ENCODE data around the gene ACBD7. TPM values are rescaled to one million over a fixed set of nuclear protein-coding genes. Genes with fewer than 3 reads are reported as not detected.

Gene ACBD7
- total RNA-seq (2022), result 0.54 and 0.63 TPM in 2 replicates
- percentile 21 among the genes with signal in this experiment for Bru-seq, nascent RNA
- percentile 29 among the genes with signal in this experiment for BruChase-seq, experiment 1, labeled RNA remaining after a 6-hour chase
- percentile 22 among the genes with signal in this experiment for BruChase-seq, experiment 2, labeled RNA remaining after a 2-hour chase
- long read RNA-seq, result 0 reads

- intact Hi-C loops (cut with micrococcal nuclease), result no loop called here
- no peaks in the 10 kb centered on the region for H3K36me3 Mint-ChIP-seq (ENCODE audit: insufficient read depth, unreplicated experiment)
- peak within 1 kb of the TSS; percentile 69 for H3K4me3 Mint-ChIP-seq (ENCODE audit: unreplicated experiment)
- BruUV-seq (replicated peaks), result no TSS peak
- H3K27ac Mint-ChIP-seq (ENCODE audit: low read depth, unreplicated experiment), result no peak within 1 kb of the TSS
- no peaks in the 10 kb centered on the region for H3K9me3 Mint-ChIP-seq (ENCODE audit: unreplicated experiment)
- peaks cover 7% of the 10 kb centered on the region for H3K4me1 Mint-ChIP-seq (ENCODE audit: insufficient read depth, unreplicated experiment)
- DNase-seq (ENCODE audit: unreplicated experiment), result peak; percentile 76
- ChIA-PET CTCF (no interaction called here), POLR2A (no interaction called here)
- no peaks in the 10 kb centered on the region for H3K27me3 Mint-ChIP-seq (ENCODE audit: insufficient read depth, unreplicated experiment)
- TF ChIP-seq CTCF (IDR thresholded peaks at IDR 0.05; ENCODE audit: unreplicated experiment), result peak; percentile 8
Observed at GRCh38 chr10:15088428-15089261, at the start of gene ACBD7. Gene ACBD7, minus strand, starts transcription at chr10:15088776. Its CDS starts 48 bp downstream, at chr10:15088728.

GRCh38 chr10:15137636-15138035, 49.1 kb upstream of the ACBD7 start:
- Mint-ChIP-seq H3K9me3 (ENCODE audit: unreplicated experiment) (no peaks in the 10 kb centered on the region), H3K27me3 (ENCODE audit: insufficient read depth, unreplicated experiment) (no peaks in the 10 kb centered on the region), H3K4me1 (ENCODE audit: insufficient read depth, unreplicated experiment) (no peaks in the 10 kb centered on the region), H3K27ac (ENCODE audit: low read depth, unreplicated experiment) (peak overlapping the region; percentile 19), H3K4me3 (ENCODE audit: unreplicated experiment) (no peak overlapping the region), H3K36me3 (ENCODE audit: insufficient read depth, unreplicated experiment) (peaks cover 22% of the 10 kb centered on the region)
- TF ChIP-seq CTCF (IDR thresholded peaks at IDR 0.05; ENCODE audit: unreplicated experiment), result no peak
- DNase-seq (ENCODE audit: unreplicated experiment), result peak; percentile 3
- BruUV-seq (replicated peaks), result no TSS peak
- CTCF ChIA-PET, result interaction anchor here (0.6 to 1.1 kb wide), 2 partner anchors 10 to 1354 kb away, joined by 3 read pairs; no protein-coding TSS in a partner anchor
- intact Hi-C loops (cut with micrococcal nuclease), result no loop called here
- POLR2A ChIA-PET, result interaction anchor here (0.6 kb wide), 1 partner anchor 32 kb away, joined by 3 read pairs; no protein-coding TSS in a partner anchor

- no peaks in the 10 kb centered on the region for H3K9me3 Mint-ChIP-seq (ENCODE audit: unreplicated experiment)
- DNase-seq (ENCODE audit: unreplicated experiment), result no peak
- peaks cover 22% of the 10 kb centered on the region for H3K36me3 Mint-ChIP-seq (ENCODE audit: insufficient read depth, unreplicated experiment)
- CTCF ChIA-PET, result interaction anchor here (1.1 kb wide), 1 partner anchor 9 kb away, joined by 3 read pairs; no protein-coding TSS in a partner anchor
- BruUV-seq (replicated peaks), result no TSS peak
- intact Hi-C loops (cut with micrococcal nuclease), result no loop called here
- H3K27me3 Mint-ChIP-seq (ENCODE audit: insufficient read depth, unreplicated experiment), result no peaks in the 10 kb centered on the region
- POLR2A ChIA-PET, result no interaction called here
- TF ChIP-seq CTCF (IDR thresholded peaks at IDR 0.05; ENCODE audit: unreplicated experiment), result no peak
- H3K4me3 Mint-ChIP-seq (ENCODE audit: unreplicated experiment), result no peak overlapping the region
- H3K4me1 Mint-ChIP-seq (ENCODE audit: insufficient read depth, unreplicated experiment), result no peaks in the 10 kb centered on the region
- H3K27ac Mint-ChIP-seq (ENCODE audit: low read depth, unreplicated experiment), result no peak overlapping the region
Observed at GRCh38 chr10:15137036-15137359, 48.4 kb upstream of the ACBD7 start.

GRCh38 chr10:15136129-15137035, 47.8 kb upstream of the ACBD7 start:
- DNase-seq (ENCODE audit: unreplicated experiment), result no peak
- Mint-ChIP-seq H3K27ac (ENCODE audit: low read depth, unreplicated experiment) (no peak overlapping the region), H3K27me3 (ENCODE audit: insufficient read depth, unreplicated experiment) (no peaks in the 10 kb centered on the region), H3K9me3 (ENCODE audit: unreplicated experiment) (no peaks in the 10 kb centered on the region), H3K4me3 (ENCODE audit: unreplicated experiment) (no peak overlapping the region), H3K36me3 (ENCODE audit: insufficient read depth, unreplicated experiment) (peaks cover 22% of the 10 kb centered on the region), H3K4me1 (ENCODE audit: insufficient read depth, unreplicated experiment) (no peaks in the 10 kb centered on the region)
- no TSS peak for BruUV-seq (replicated peaks)
- CTCF ChIA-PET, result interaction anchor here (1.1 kb wide), 1 partner anchor 9 kb away, joined by 3 read pairs; no protein-coding TSS in a partner anchor
- POLR2A ChIA-PET, result no interaction called here
- intact Hi-C loops (cut with micrococcal nuclease), result no loop called here
- no peak for TF ChIP-seq CTCF (IDR thresholded peaks at IDR 0.05; ENCODE audit: unreplicated experiment)
